NT2/D1 (cell line): ENCODE data around the gene GLA.

Source experiments
- DNase-seq: peaks from one replicate; pipeline ENCODE4 v3.0.0-alpha.2; 2011; ENCODE audit warnings: low read depth, low spot score
- H3K27me3 ChIP-seq: 2 replicates; pipeline ENCODE4 v1.6.0; 2011; ENCODE audit warnings: mild to moderate bottlenecking; ENCODE audit not compliant: insufficient read length, insufficient read depth
- H3K36me3 ChIP-seq: 2 replicates; pipeline ENCODE4 v1.6.1; 2011; ENCODE audit warnings: mild to moderate bottlenecking, low read length, mixed read lengths; ENCODE audit not compliant: insufficient read depth, insufficient read length
- H3K4me1 ChIP-seq: 2 replicates; pipeline ENCODE4 v1.5.1; 2011; ENCODE audit not compliant: insufficient read depth, insufficient read length
- H3K4me3 ChIP-seq: 2 replicates; pipeline ENCODE4 v1.5.1; 2011; ENCODE audit warnings: low read depth; ENCODE audit not compliant: insufficient read length
- H3K9ac ChIP-seq: 2 replicates; pipeline ENCODE4 v1.6.0; 2011; ENCODE audit warnings: low read depth; ENCODE audit not compliant: insufficient read length
- H3K9me3 ChIP-seq: 2 replicates; pipeline ENCODE4 v1.5.1; 2011; ENCODE audit warnings: mild to moderate bottlenecking, low read length; ENCODE audit not compliant: insufficient read depth
- SUZ12 ChIP-seq: IDR thresholded peaks from 2 replicates; pipeline ENCODE4 v1.6.1; 2011; ENCODE audit not compliant: insufficient read length, insufficient read depth; ENCODE audit errors: extremely low read depth
- YY1 ChIP-seq: IDR thresholded peaks from 2 replicates; pipeline ENCODE4 v1.6.1; 2011; ENCODE audit not compliant: insufficient read length, insufficient read depth
- ZNF274 ChIP-seq: IDR thresholded peaks from 2 replicates; pipeline ENCODE4 v1.6.1; 2011; ENCODE audit warnings: mild to moderate bottlenecking, low read depth, low read length

GLA gene

GRCh38 chrX:101411984-101412383 is 4.3 kb upstream of the GLA start:
- no peak for DNase-seq
- H3K4me1 ChIP-seq: peaks cover 3% of the 10 kb centered on the region
- H3K36me3 ChIP-seq: peaks cover 19% of the 10 kb centered on the region
- H3K9ac ChIP-seq: no peak overlapping the region
- no peaks in the 10 kb centered on the region for H3K27me3 ChIP-seq
- H3K4me3 ChIP-seq: no peak overlapping the region
- H3K9me3 ChIP-seq: no peaks in the 10 kb centered on the region
- TF ChIP-seq YY1 (no peak), SUZ12 (no peak), ZNF274 (no peak)

GRCh38 chrX:101410461-101410860 is 2.7 kb upstream of the GLA start:
- Histone ChIP-seq H3K4me3 (no peak overlapping the region), H3K27me3 (no peaks in the 10 kb centered on the region), H3K9me3 (no peaks in the 10 kb centered on the region), H3K36me3 (peaks cover 19% of the 10 kb centered on the region), H3K9ac (peak overlapping the region; percentile 17), H3K4me1 (no peaks in the 10 kb centered on the region)
- no peak for DNase-seq
- TF ChIP-seq YY1 (no peak), ZNF274 (no peak), SUZ12 (no peak)

- H3K27me3 ChIP-seq: no peaks in the 10 kb centered on the region
Measured at GRCh38 chrX:101409043-101409442, 1.3 kb upstream of the GLA start.

GRCh38 chrX:101408532-101408841 is 762 bp upstream of the GLA start:
- DNase-seq: no peak
- Histone ChIP-seq H3K36me3 (peaks cover 26% of the 10 kb centered on the region), H3K4me3 (peak overlapping the region; percentile 64), H3K27me3 (no peaks in the 10 kb centered on the region), H3K4me1 (no peaks in the 10 kb centered on the region), H3K9me3 (no peaks in the 10 kb centered on the region), H3K9ac (peak overlapping the region; percentile 89)
- TF ChIP-seq SUZ12: no peak
- no peak for TF ChIP-seq YY1
- no peak for TF ChIP-seq ZNF274

More at GRCh38 chrX:101409043-101409442, 1.3 kb upstream of the GLA start:
- Histone ChIP-seq H3K9me3 (no peaks in the 10 kb centered on the region), H3K36me3 (peaks cover 21% of the 10 kb centered on the region), H3K4me3 (peak overlapping the region; percentile 64), H3K4me1 (no peaks in the 10 kb centered on the region), H3K9ac (peak overlapping the region; percentile 89)
- DNase-seq: no peak
- no peak for TF ChIP-seq YY1
- TF ChIP-seq ZNF274: no peak
- TF ChIP-seq SUZ12: no peak

GRCh38 chrX:101407167-101407747 is 468 bp downstream of the GLA start:
- no peak for DNase-seq
- no peak for TF ChIP-seq SUZ12
- TF ChIP-seq YY1: no peak
- TF ChIP-seq ZNF274: no peak

GRCh38 chrX:101399825-101400224 is 7.9 kb downstream of the GLA start:
- H3K36me3 ChIP-seq: peaks cover 60% of the 10 kb centered on the region
- no peaks in the 10 kb centered on the region for H3K9me3 ChIP-seq
- no peaks in the 10 kb centered on the region for H3K27me3 ChIP-seq
- H3K4me1 ChIP-seq: no peaks in the 10 kb centered on the region
- TF ChIP-seq ZNF274: no peak
- no peak for DNase-seq
- H3K9ac ChIP-seq: no peak overlapping the region
- no peak overlapping the region for H3K4me3 ChIP-seq

More at GRCh38 chrX:101407167-101407747, 468 bp downstream of the GLA start:
- Histone ChIP-seq H3K9me3 (no peaks in the 10 kb centered on the region), H3K27me3 (no peaks in the 10 kb centered on the region), H3K4me1 (no peaks in the 10 kb centered on the region), H3K4me3 (peak overlapping the region; percentile 93), H3K9ac (peak overlapping the region; percentile 96), H3K36me3 (peaks cover 24% of the 10 kb centered on the region)

GRCh38 chrX:101398694-101399093 is 9.0 kb downstream of the GLA start:
- H3K9me3 ChIP-seq: no peaks in the 10 kb centered on the region
- DNase-seq: no peak
- peaks cover 62% of the 10 kb centered on the region for H3K36me3 ChIP-seq
- no peaks in the 10 kb centered on the region for H3K4me1 ChIP-seq
- no peak overlapping the region for H3K9ac ChIP-seq
- no peak overlapping the region for H3K4me3 ChIP-seq
- TF ChIP-seq SUZ12 (no peak), YY1 (no peak), ZNF274 (no peak)
- H3K27me3 ChIP-seq: no peaks in the 10 kb centered on the region

GRCh38 chrX:101397779-101398178 is 9.9 kb downstream of the GLA start:
- peaks cover 64% of the 10 kb centered on the region for H3K36me3 ChIP-seq
- no peaks in the 10 kb centered on the region for H3K4me1 ChIP-seq
- no peak for TF ChIP-seq SUZ12
- TF ChIP-seq ZNF274: no peak
- no peak for TF ChIP-seq YY1
- no peak for DNase-seq
- H3K4me3 ChIP-seq: no peak overlapping the region
- H3K9me3 ChIP-seq: no peaks in the 10 kb centered on the region
- no peaks in the 10 kb centered on the region for H3K27me3 ChIP-seq
- no peak overlapping the region for H3K9ac ChIP-seq
